Effector memory CD8-positive, alpha-beta T cell (primary cell): Measurements from ENCODE around the gene FAM151A.
"Not testable (repeated sequence)": the region's sequence is repeated elsewhere in the genome, so short reads cannot be mapped to it uniquely, and the experiment has no call there.

Experiments used
- ATAC-seq: fragments of 150-1000 bp; cut with Tn5 transposase; replicated peaks from 2 replicates; pipeline ENCODE4 v1.10.0; 2021; ENCODE audit warnings: mild to moderate bottlenecking, moderate library complexity
- DNase-seq, 3 experiments: peaks; one replicate each; pipeline ENCODE4 v3.0.0; 2021
- H3K27ac Mint-ChIP-seq, 2 donors: one replicate each; pipeline ENCODE4 v1.8.0; 2022; ENCODE audit warnings: mild to moderate bottlenecking in 2 of 2, mixed read lengths in 2 of 2, moderate library complexity in 2 of 2
- H3K27me3 Mint-ChIP-seq, 2 donors: one replicate each; pipeline ENCODE4 v1.8.0; 2022; ENCODE audit warnings: mixed read lengths in 2 of 2
- H3K36me3 Mint-ChIP-seq: one replicate; pipeline ENCODE4 v1.8.0; 2022; ENCODE audit warnings: mild to moderate bottlenecking, moderate library complexity, mixed read lengths; ENCODE audit not compliant: insufficient read depth
- H3K4me1 Mint-ChIP-seq, 2 donors: one replicate each; pipeline ENCODE4 v1.8.0; 2022; ENCODE audit warnings: low read depth in 2 of 2, mixed read lengths in 2 of 2
- H3K4me3 Mint-ChIP-seq, 2 donors: one replicate each; pipeline ENCODE4 v1.8.0; 2022; ENCODE audit warnings: mild to moderate bottlenecking in 2 of 2, mixed read lengths in 2 of 2, moderate library complexity in 2 of 2
- H3K9me3 Mint-ChIP-seq, 2 donors: one replicate each; pipeline ENCODE4 v1.8.0; 2022; ENCODE audit warnings: mixed read lengths in 2 of 2

Gene FAM151A

GRCh38 chr1:54649921-54650320, 26.6 kb upstream of the FAM151A start:
- no peak overlapping the region for H3K27ac Mint-ChIP-seq
- ATAC-seq = no peak
- no peaks in the 10 kb centered on the region for H3K36me3 Mint-ChIP-seq

DNA sequence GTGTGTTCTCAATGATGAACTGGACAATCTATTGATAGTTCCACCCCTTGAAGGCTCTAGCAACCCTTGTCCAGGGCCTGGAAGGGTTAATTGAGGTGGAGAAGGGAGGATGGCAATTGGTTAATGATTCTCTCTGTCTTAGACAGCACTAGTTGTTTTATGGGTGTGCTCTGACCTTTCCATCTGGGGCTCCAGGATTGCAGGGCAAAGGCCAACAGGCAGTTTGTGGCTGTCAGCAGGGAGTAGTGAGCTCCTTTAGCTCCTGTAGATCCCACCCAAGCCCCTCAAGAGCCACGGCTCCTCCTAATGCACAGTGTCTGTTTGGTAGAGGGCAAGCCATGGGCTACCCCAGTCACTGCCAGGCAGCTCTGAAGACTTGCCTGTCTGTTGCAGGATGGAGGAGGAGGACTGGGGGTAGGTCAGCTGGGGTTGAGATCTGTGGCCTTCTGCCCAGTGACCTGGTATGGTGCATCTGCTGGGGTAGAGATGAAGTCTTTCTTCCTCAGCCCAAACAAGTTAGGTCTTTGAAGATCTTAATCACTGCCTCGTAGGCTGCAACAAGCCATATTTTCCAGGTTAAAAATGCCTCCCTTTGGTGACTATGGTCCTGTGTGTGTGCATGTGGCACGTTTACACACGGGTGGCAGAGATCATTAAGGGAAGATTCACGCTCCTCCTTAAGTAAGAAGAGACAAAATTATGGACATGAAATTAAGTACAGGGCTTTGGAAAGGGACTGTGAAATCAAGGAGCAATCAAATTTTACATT, 26.0 kb upstream of the FAM151A start:
- no peak overlapping the region for H3K4me3 Mint-ChIP-seq
- no peaks in the 10 kb centered on the region for H3K9me3 Mint-ChIP-seq
- peaks cover 25 to 36% of the 10 kb centered on the region in 2 donors for H3K27me3 Mint-ChIP-seq
- no peak overlapping the region for H3K27ac Mint-ChIP-seq
- no peak for ATAC-seq
- no peak for DNase-seq
- no peaks in the 10 kb centered on the region for H3K4me1 Mint-ChIP-seq
- H3K36me3 Mint-ChIP-seq = no peaks in the 10 kb centered on the region

More at GRCh38 chr1:54649921-54650320, 26.6 kb upstream of the FAM151A start:
- DNase-seq = no peak
- Mint-ChIP-seq H3K4me1 (no peaks in the 10 kb centered on the region), H3K27me3 (peaks cover 25 to 36% of the 10 kb centered on the region in 2 donors), H3K9me3 (no peaks in the 10 kb centered on the region), H3K4me3 (no peak overlapping the region)

DNA sequence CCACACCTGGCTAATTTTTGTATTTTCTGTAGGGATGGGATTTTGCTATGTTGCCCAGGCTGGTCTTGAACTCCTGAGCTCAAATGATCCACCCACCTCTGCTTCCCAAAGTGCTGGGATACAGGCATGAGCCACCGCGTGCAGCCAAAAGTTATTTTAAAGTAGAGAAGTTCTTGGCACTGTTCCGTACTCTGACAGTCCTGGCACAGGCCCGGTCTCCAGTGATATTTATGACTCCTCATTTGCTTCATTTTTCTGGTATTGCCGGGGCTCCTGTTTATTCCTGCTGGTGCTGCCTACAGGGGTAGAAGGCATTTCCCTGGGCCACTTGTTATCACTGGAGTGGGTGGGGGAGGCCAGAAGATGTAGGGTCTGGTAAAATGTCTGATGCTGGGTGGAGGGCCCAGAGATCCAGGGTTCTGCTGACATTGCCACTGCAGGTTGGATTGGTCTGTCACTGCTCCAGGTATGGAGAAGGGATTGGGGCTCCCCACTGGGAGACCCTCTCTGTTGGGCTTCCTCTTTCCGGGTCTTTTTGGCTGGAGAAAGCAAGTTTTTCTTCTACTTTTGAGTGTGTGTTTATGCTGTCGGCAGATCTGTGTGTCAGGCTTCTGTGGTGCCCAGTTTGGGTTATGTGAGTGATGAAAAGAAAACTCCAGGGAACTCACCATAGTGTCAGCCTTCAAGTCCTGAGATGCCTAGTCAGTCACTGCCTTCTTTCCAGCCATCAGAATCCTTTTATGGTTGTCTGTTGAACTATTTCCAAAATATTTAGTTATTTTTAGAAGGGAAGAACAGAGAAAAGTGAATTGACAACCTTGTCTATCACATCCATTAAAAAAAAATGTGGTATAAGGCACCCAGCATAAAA, 22.7 kb upstream of the FAM151A start:
- Mint-ChIP-seq H3K27me3 (peaks cover 16 to 26% of the 10 kb centered on the region in 2 donors), H3K36me3 (no peaks in the 10 kb centered on the region), H3K4me1 (no peaks in the 10 kb centered on the region), H3K9me3 (peaks cover 4 to 8% of the 10 kb centered on the region in 2 donors), H3K27ac (no peak overlapping the region), H3K4me3 (no peak overlapping the region)
- no peak for DNase-seq
- no peak for ATAC-seq

DNA sequence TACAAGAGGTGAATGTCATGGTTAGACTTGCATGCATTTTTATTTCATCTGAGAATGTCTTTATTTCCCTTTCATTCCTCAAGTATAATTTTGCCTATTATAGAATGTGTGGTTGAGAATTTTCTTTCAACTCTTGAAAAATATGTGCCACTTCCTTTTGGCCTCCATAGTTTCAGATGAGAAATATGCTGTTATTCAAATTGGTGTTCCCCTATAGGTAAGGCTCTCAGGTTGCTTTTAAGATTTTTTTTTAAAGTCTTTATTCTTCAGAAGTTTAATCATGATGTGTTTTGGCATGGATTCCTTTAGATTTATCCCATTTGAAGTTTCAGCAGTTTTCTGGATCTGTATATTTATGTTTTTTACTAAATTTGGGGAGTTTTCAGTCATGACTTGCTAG, 20.4 kb upstream of the FAM151A start:
- peaks cover 4 to 8% of the 10 kb centered on the region in 2 donors for H3K9me3 Mint-ChIP-seq
- H3K36me3 Mint-ChIP-seq = no peaks in the 10 kb centered on the region
- no peak overlapping the region for H3K27ac Mint-ChIP-seq
- no peaks in the 10 kb centered on the region for H3K4me1 Mint-ChIP-seq
- no peak for DNase-seq
- ATAC-seq = no peak
- peaks cover 16 to 19% of the 10 kb centered on the region in 2 donors for H3K27me3 Mint-ChIP-seq
- H3K4me3 Mint-ChIP-seq = no peak overlapping the region

- Mint-ChIP-seq H3K4me1 (no peaks in the 10 kb centered on the region), H3K27me3 (peaks cover 20 to 33% of the 10 kb centered on the region in 2 donors), H3K36me3 (no peaks in the 10 kb centered on the region), H3K4me3 (no peak within 1 kb of the TSS), H3K9me3 (peaks cover 4 to 8% of the 10 kb centered on the region in 2 donors), H3K27ac (no peak within 1 kb of the TSS)
- ATAC-seq = no peak
- DNase-seq = no peak
These were observed 17.8 kb upstream of the FAM151A start, which contains the start of gene MROH7 for GRCh38 chr1:54640863-54641836. MROH7 (plus strand) TSS chr1:54641786; CDS start chr1:54652927, 11,141 bp downstream.

DNA sequence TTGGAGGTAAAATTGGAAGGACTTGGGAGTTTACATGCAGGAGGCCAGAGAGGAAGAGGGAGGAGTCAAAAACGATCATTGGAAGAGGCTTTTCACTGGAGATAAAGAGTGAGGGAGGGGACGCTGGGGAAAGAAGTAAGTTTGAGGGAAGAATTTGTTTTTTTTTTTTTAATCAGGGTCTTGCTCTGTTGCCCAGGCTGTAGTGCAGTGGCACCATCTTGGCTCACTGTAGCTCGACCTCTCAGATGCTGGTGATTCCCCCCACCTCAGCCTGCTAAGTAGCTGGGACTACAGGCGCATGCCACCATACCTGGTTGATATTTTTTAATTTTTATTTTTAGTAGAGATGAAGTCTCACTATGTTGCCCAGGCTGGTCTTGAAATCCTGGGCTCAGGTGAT, 17.0 kb upstream of the FAM151A start:
- Mint-ChIP-seq H3K36me3 (no peaks in the 10 kb centered on the region), H3K4me3 (no peak overlapping the region), H3K4me1 (no peaks in the 10 kb centered on the region), H3K9me3 (peaks cover 4 to 8% of the 10 kb centered on the region in 2 donors), H3K27ac (no peak overlapping the region), H3K27me3 (peaks cover 20 to 41% of the 10 kb centered on the region in 2 donors)
- DNase-seq (no peak), ATAC-seq (no peak)

GRCh38 chr1:54636461-54637446, 13.4 kb upstream of the FAM151A start:
- H3K4me1 Mint-ChIP-seq = not testable (repeated sequence)

GRCh38 chr1:54635804-54636203, 12.5 kb upstream of the FAM151A start:
- not testable (repeated sequence) for H3K4me3 Mint-ChIP-seq, DNase-seq, H3K4me1 Mint-ChIP-seq, H3K27ac Mint-ChIP-seq, H3K36me3 Mint-ChIP-seq, H3K9me3 Mint-ChIP-seq, ATAC-seq
- H3K27me3 Mint-ChIP-seq = peaks cover 36 to 71% of the 10 kb centered on the region in 2 donors

More at GRCh38 chr1:54636461-54637446, 13.4 kb upstream of the FAM151A start:
- H3K27ac Mint-ChIP-seq, ATAC-seq, H3K9me3 Mint-ChIP-seq, H3K4me3 Mint-ChIP-seq, DNase-seq, H3K36me3 Mint-ChIP-seq: not testable (repeated sequence)
- H3K27me3 Mint-ChIP-seq = peaks cover 26 to 67% of the 10 kb centered on the region in 2 donors

DNA sequence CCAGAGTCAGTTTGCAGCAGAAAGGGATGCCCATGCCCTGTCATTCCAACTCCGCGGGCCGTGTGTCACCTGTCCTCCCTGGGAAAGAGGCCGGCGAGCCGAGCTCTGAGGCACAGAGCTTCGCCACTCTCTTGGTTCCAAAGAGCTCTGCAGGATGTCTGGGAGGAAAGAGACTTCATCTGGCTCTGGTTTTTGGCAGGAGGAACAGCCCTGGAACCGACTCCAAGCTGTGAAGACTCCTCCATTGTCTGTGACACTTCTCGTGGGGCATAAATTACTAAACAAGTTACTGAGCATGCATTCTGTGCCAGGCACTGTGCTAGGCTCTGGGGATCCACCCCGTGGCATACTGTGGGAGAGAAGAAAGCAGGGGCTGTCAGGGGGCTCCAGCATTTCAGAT, 3.9 kb upstream of the FAM151A start:
- Mint-ChIP-seq H3K4me1 (no peaks in the 10 kb centered on the region), H3K27me3 (peaks cover 48 to 50% of the 10 kb centered on the region in 2 donors), H3K36me3 (no peaks in the 10 kb centered on the region), H3K4me3 (no peak overlapping the region), H3K27ac (no peak overlapping the region), H3K9me3 (no peaks in the 10 kb centered on the region)
- DNase-seq (no peak), ATAC-seq (no peak)

DNA sequence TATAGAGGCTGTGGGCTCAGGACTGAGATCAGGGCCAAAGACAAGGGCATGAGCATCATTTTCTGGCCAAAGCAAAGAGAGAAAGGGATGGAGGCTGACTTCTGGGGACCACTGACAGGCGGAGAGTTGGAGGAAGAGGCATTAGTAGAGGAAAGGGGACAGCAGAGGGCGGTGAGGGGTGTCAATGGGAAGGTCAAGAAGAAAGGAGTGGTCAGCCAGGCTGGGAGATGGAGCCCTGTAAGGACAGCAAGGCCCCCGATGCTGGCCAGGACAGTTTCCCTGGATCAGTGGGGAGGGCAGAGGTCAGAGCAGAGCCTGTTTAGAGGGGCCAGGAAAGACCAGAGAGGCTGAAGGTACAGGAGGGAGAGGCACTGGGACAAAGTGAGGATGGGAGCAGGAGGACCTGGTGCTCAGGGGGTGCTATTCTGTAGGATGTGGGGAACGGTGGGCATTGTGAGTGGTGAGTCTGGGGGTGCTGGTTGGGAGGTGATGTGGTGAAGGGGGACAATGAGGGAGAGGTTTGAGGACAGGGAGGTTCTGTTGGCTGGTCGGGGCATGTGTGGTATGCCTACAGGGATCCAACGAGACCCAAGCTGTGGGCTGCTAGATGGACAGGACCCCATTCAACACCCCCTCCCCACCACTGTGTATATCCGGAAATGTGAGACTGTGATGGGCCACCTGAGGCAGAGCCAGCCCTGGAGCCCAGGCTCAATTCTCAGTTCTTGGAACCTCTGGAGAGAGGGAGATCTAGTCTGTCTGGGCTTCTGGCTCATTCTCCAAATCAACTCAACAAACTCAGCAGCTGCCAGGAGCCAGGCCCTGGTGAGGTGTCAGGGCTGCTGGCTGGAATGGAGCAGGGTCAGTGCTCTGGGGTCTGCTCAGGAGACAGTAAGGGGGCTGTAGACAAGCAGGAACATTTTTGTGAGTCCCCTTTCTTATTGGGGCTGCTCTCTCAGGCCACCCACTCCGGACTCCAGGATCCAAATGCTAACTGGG, 1.4 kb upstream of the FAM151A start:
- Mint-ChIP-seq H3K4me1 (no peaks in the 10 kb centered on the region), H3K36me3 (no peaks in the 10 kb centered on the region), H3K27me3 (peaks cover 46% of the 10 kb centered on the region in 2 donors), H3K4me3 (no peak overlapping the region), H3K9me3 (no peaks in the 10 kb centered on the region), H3K27ac (no peak overlapping the region)
- ATAC-seq (no peak), DNase-seq (no peak)

- Mint-ChIP-seq H3K4me1 (no peaks in the 10 kb centered on the region), H3K4me3 (no peak overlapping the region), H3K27me3 (peaks cover 42 to 57% of the 10 kb centered on the region in 2 donors), H3K27ac (no peak overlapping the region), H3K9me3 (no peaks in the 10 kb centered on the region), H3K36me3 (no peaks in the 10 kb centered on the region)
- DNase-seq = no peak
- ATAC-seq = no peak
These were observed 3.6 kb downstream of the FAM151A start for GRCh38 chr1:54619749-54620148.
